Right kidney (tissue), 1 donor: Measurements from ENCODE around the gene GRB10.
"Not testable (repeated sequence)": the region's sequence is repeated elsewhere in the genome, so short reads cannot be mapped to it uniquely, and the experiment has no call there.

Experiments
- DNase-seq: peaks from one replicate; pipeline ENCODE4 v3.0.0-alpha.2; 2016

Gene GRB10

GRCh38 chr7:50778189-50778588 is 4.5 kb downstream of the GRB10 start:
- no peak for DNase-seq

- DNase-seq, result no peak
Measured at GRCh38 chr7:50775836-50776235, 6.9 kb downstream of the GRB10 start.

- no peak for DNase-seq
Measured at GRCh38 chr7:50775231-50775630, 7.5 kb downstream of the GRB10 start.

- DNase-seq, result no peak
Measured at GRCh38 chr7:50774319-50774718, 8.4 kb downstream of the GRB10 start.

GRCh38 chr7:50773071-50773470 is 9.6 kb downstream of the GRB10 start:
- DNase-seq, result not testable (repeated sequence)

- no peak for DNase-seq
Measured at GRCh38 chr7:50771120-50772002, 11.3 kb downstream of the GRB10 start.

- no peak for DNase-seq
Measured at GRCh38 chr7:50768485-50769474, 13.9 kb downstream of the GRB10 start.

GRCh38 chr7:50766849-50767207 is 15.9 kb downstream of the GRB10 start:
- no peak for DNase-seq

- no peak for DNase-seq
Measured at GRCh38 chr7:50766106-50766848, 16.4 kb downstream of the GRB10 start.

GRCh38 chr7:50762337-50762736 is 20.4 kb downstream of the GRB10 start:
- DNase-seq, result no peak

- no peak for DNase-seq
Measured at GRCh38 chr7:50761713-50762112, 21.0 kb downstream of the GRB10 start.

GRCh38 chr7:50757703-50758390 is 24.8 kb downstream of the GRB10 start:
- no peak for DNase-seq

GRCh38 chr7:50756180-50756579 is 26.5 kb downstream of the GRB10 start:
- DNase-seq, result no peak

GRCh38 chr7:50754684-50755083 is 28.0 kb downstream of the GRB10 start:
- peak; percentile 27 for DNase-seq

- DNase-seq, result peak; percentile 44
Measured at GRCh38 chr7:50754241-50754640, 28.5 kb downstream of the GRB10 start.

GRCh38 chr7:50752422-50752821 is 30.3 kb downstream of the GRB10 start:
- DNase-seq, result no peak

GRCh38 chr7:50751146-50751545 is 31.6 kb downstream of the GRB10 start:
- no peak for DNase-seq

GRCh38 chr7:50749896-50750295 is 32.8 kb downstream of the GRB10 start:
- no peak for DNase-seq

- DNase-seq, result no peak
Measured at GRCh38 chr7:50748472-50748871, 34.2 kb downstream of the GRB10 start.

- DNase-seq, result no peak
Measured at GRCh38 chr7:50745835-50746234, 36.9 kb downstream of the GRB10 start.

GRCh38 chr7:50745336-50745735 is 37.4 kb downstream of the GRB10 start:
- DNase-seq, result no peak

- no peak for DNase-seq
Measured at GRCh38 chr7:50743893-50744292, 38.8 kb downstream of the GRB10 start.
